Measurements from ENCODE around the gene POLR2C. TPM values are rescaled to one million over a fixed set of nuclear protein-coding genes. Genes with fewer than 3 reads are reported as not detected.

The POLR2C gene
- total RNA-seq, 1 donor from 2014 or later, result 58.0 TPM

GRCh38 chr16:57464523-57464922 lies 2.0 kb downstream of the POLR2C start:
- Histone ChIP-seq H3K9me3 (ENCODE audit: insufficient read depth, low read depth, low read length) (no peaks in the 10 kb centered on the region), H4K20me1 (ENCODE audit: insufficient read depth, low read length) (peaks cover 50% of the 10 kb centered on the region), H3K27ac (ENCODE audit: low read depth, low read length) (no peak overlapping the region), H3K36me3 (ENCODE audit: insufficient read depth, low read length) (peaks cover 26% of the 10 kb centered on the region), H3K4me3 (ENCODE audit: insufficient read depth, low read depth, low read length) (no peak overlapping the region), H2AFZ (ENCODE audit: low read depth, low read length) (no peak overlapping the region), H3K9ac (ENCODE audit: low read length) (peak overlapping the region; percentile 22), H3K4me1 (ENCODE audit: insufficient read depth, low read length) (peaks cover 3% of the 10 kb centered on the region), H3K4me2 (ENCODE audit: low read length) (no peak overlapping the region), H3K79me2 (ENCODE audit: insufficient read depth, low read length) (peaks cover 37% of the 10 kb centered on the region), H3K27me3 (ENCODE audit: insufficient read depth, low read length) (no peaks in the 10 kb centered on the region)
- FAIRE-seq (no peak), DNase-seq (ENCODE audit: low read depth) (no peak)
- Mint-ChIP-seq H3K27me3 (ENCODE audit: low read depth, unreplicated experiment) (no peaks in the 10 kb centered on the region), H3K9me3 (ENCODE audit: unreplicated experiment) (no peaks in the 10 kb centered on the region), H3K4me3 (ENCODE audit: unreplicated experiment) (peak overlapping the region; percentile 1), H3K4me1 (ENCODE audit: low read depth, unreplicated experiment) (peaks cover 9% of the 10 kb centered on the region), H3K27ac (ENCODE audit: unreplicated experiment) (no peak overlapping the region), H3K36me3 (ENCODE audit: low read depth, unreplicated experiment) (peaks cover 23% of the 10 kb centered on the region)
- TF ChIP-seq CTCF (IDR thresholded peaks at IDR 0.05; ENCODE audit: insufficient read depth, low read depth, low read length) (no peak), EZH2 (IDR thresholded peaks at IDR 0.05; ENCODE audit: insufficient read depth, low read length) (no peak)

- Mint-ChIP-seq H3K27me3 (ENCODE audit: low read depth, unreplicated experiment) (no peaks in the 10 kb centered on the region), H3K36me3 (ENCODE audit: low read depth, unreplicated experiment) (peaks cover 27% of the 10 kb centered on the region), H3K4me3 (ENCODE audit: unreplicated experiment) (no peak overlapping the region), H3K27ac (ENCODE audit: unreplicated experiment) (no peak overlapping the region), H3K4me1 (ENCODE audit: low read depth, unreplicated experiment) (peaks cover 13% of the 10 kb centered on the region), H3K9me3 (ENCODE audit: unreplicated experiment) (no peaks in the 10 kb centered on the region)
- peaks cover 72% of the 10 kb centered on the region for H4K20me1 ChIP-seq (ENCODE audit: insufficient read depth, low read length)
- H3K9me3 ChIP-seq (ENCODE audit: insufficient read depth, low read depth, low read length), result no peaks in the 10 kb centered on the region
- no peak overlapping the region for H3K9ac ChIP-seq (ENCODE audit: low read length)
- H3K79me2 ChIP-seq (ENCODE audit: insufficient read depth, low read length), result peaks cover 25% of the 10 kb centered on the region
- FAIRE-seq, result no peak
- no peak overlapping the region for H3K4me3 ChIP-seq (ENCODE audit: insufficient read depth, low read depth, low read length)
- no peak for DNase-seq (ENCODE audit: low read depth)
- H3K27me3 ChIP-seq (ENCODE audit: insufficient read depth, low read length), result no peaks in the 10 kb centered on the region
- H3K27ac ChIP-seq (ENCODE audit: low read depth, low read length), result no peak overlapping the region
- TF ChIP-seq CTCF (IDR thresholded peaks at IDR 0.05; ENCODE audit: insufficient read depth, low read depth, low read length), result no peak
- no peak overlapping the region for H2AFZ ChIP-seq (ENCODE audit: low read depth, low read length)
- H3K36me3 ChIP-seq (ENCODE audit: insufficient read depth, low read length), result peaks cover 47% of the 10 kb centered on the region
- H3K4me1 ChIP-seq (ENCODE audit: insufficient read depth, low read length), result peaks cover 1% of the 10 kb centered on the region
- no peak overlapping the region for H3K4me2 ChIP-seq (ENCODE audit: low read length)
Observed at GRCh38 chr16:57468346-57468745, 5.9 kb downstream of the POLR2C start.

- no peak for FAIRE-seq
- DNase-seq (ENCODE audit: low read depth), result no peak
- H3K4me2 ChIP-seq (ENCODE audit: low read length), result no peak overlapping the region
- no peaks in the 10 kb centered on the region for H3K27me3 ChIP-seq (ENCODE audit: insufficient read depth, low read length)
- H3K27me3 Mint-ChIP-seq (ENCODE audit: low read depth, unreplicated experiment), result no peaks in the 10 kb centered on the region
- TF ChIP-seq EZH2 (IDR thresholded peaks at IDR 0.05; ENCODE audit: insufficient read depth, low read length) (no peak), CTCF (IDR thresholded peaks at IDR 0.05; ENCODE audit: insufficient read depth, low read depth, low read length) (no peak)
- peaks cover 66% of the 10 kb centered on the region for H4K20me1 ChIP-seq (ENCODE audit: insufficient read depth, low read length)
- peaks cover 51% of the 10 kb centered on the region for H3K36me3 ChIP-seq (ENCODE audit: insufficient read depth, low read length)
- H3K79me2 ChIP-seq (ENCODE audit: insufficient read depth, low read length), result peaks cover 18% of the 10 kb centered on the region
- no peak overlapping the region for H3K4me3 ChIP-seq (ENCODE audit: insufficient read depth, low read depth, low read length)
- H3K9me3 Mint-ChIP-seq (ENCODE audit: unreplicated experiment), result no peaks in the 10 kb centered on the region
- H3K27ac ChIP-seq (ENCODE audit: low read depth, low read length), result no peak overlapping the region
- no peak overlapping the region for H2AFZ ChIP-seq (ENCODE audit: low read depth, low read length)
- H3K9ac ChIP-seq (ENCODE audit: low read length), result no peak overlapping the region
- H3K36me3 Mint-ChIP-seq (ENCODE audit: low read depth, unreplicated experiment), result peaks cover 24% of the 10 kb centered on the region
- H3K4me1 ChIP-seq (ENCODE audit: insufficient read depth, low read length), result no peaks in the 10 kb centered on the region
- no peak overlapping the region for H3K27ac Mint-ChIP-seq (ENCODE audit: unreplicated experiment)
- no peaks in the 10 kb centered on the region for H3K9me3 ChIP-seq (ENCODE audit: insufficient read depth, low read depth, low read length)
- peaks cover 10% of the 10 kb centered on the region for H3K4me1 Mint-ChIP-seq (ENCODE audit: low read depth, unreplicated experiment)
- H3K4me3 Mint-ChIP-seq (ENCODE audit: unreplicated experiment), result no peak overlapping the region
Observed at GRCh38 chr16:57469046-57469445, 6.6 kb downstream of the POLR2C start.
